GM23338 (cell line): ENCODE measurements around the gene CELSR1.

ENCODE experiments used
- CREB1 ChIP-seq: fragments of 250-450 bp; sonication (Bioruptor Pico); IDR thresholded peaks from 2 replicates; pipeline ENCODE4 v1.5.0; 2020; ENCODE audit warnings: low read depth, mild to moderate bottlenecking, moderate library complexity
- CTCF ChIP-seq, 2 experiments: fragments of 200-600 bp in 1 of 2; sonication (generic) in 1 of 2; conservative IDR thresholded peaks; 2 replicates each; pipeline versions ENCODE4 v1.5.1 to v1.6.1; 2016 to 2017; ENCODE audit warnings: antibody characterized with exemption in 2 of 2, low read depth in 2 of 2, mild to moderate bottlenecking in 2 of 2, moderate library complexity in 1 of 2
- ETS1 ChIP-seq: IDR thresholded peaks from 2 replicates; pipeline ENCODE4 v1.6.1; 2016; ENCODE audit warnings: antibody characterized with exemption
- EZH2 ChIP-seq: fragments of 200-600 bp; sonication (generic); IDR thresholded peaks from one replicate; pipeline ENCODE4 v1.8.0; 2017; ENCODE audit warnings: antibody characterized with exemption, mild to moderate bottlenecking, low read depth; ENCODE audit not compliant: unreplicated experiment
- EZH2phosphoT487 ChIP-seq: fragments of 200-600 bp; sonication (generic); IDR thresholded peaks from one replicate; pipeline ENCODE4 v1.8.1; 2018; ENCODE audit warnings: antibody characterized with exemption; ENCODE audit not compliant: unreplicated experiment
- JUNB ChIP-seq: IDR thresholded peaks from one replicate; pipeline ENCODE4 v1.6.1; 2016; ENCODE audit warnings: antibody characterized with exemption; ENCODE audit not compliant: unreplicated experiment
- NANOG ChIP-seq: IDR thresholded peaks from 2 replicates; pipeline ENCODE4 v1.6.1; 2016; ENCODE audit warnings: antibody characterized with exemption, borderline replicate concordance
- POLR2AphosphoS5 ChIP-seq: IDR thresholded peaks from 2 replicates; pipeline ENCODE4 v1.6.1; 2016; ENCODE audit warnings: antibody characterized with exemption, low read depth
- REST ChIP-seq: IDR thresholded peaks from one replicate; pipeline ENCODE4 v1.6.1; 2018; ENCODE audit warnings: antibody characterized with exemption; ENCODE audit not compliant: unreplicated experiment
- STAT1 ChIP-seq: IDR thresholded peaks from one replicate; pipeline ENCODE4 v1.6.1; 2016; ENCODE audit warnings: antibody characterized with exemption; ENCODE audit not compliant: unreplicated experiment
- ZNF114 ChIP-seq: fragments of 250-450 bp; sonication (Bioruptor Pico); IDR thresholded peaks from 2 replicates; pipeline ENCODE4 v1.5.0; 2020; ENCODE audit warnings: mild to moderate bottlenecking, moderate library complexity

GRCh38 chr22:46512039-46512370, 25.4 kb downstream of the CELSR1 start:
- no peak for TF ChIP-seq REST
- TF ChIP-seq JUNB: no peak
- no peak for TF ChIP-seq EZH2
- TF ChIP-seq CTCF (conservative IDR thresholded peaks at IDR 0.05; ENCODE audit: low read depth in 2 of 2): no peak
- TF ChIP-seq EZH2phosphoT487: no peak
- no peak for TF ChIP-seq POLR2AphosphoS5
- TF ChIP-seq ZNF114: no peak
- no peak for TF ChIP-seq NANOG
- TF ChIP-seq ETS1: no peak
- no peak for TF ChIP-seq CREB1 (CRISPR knock-in tag)
- TF ChIP-seq STAT1: no peak
